ENCODE measurements around the gene NABP2. TPM values are rescaled to one million over a fixed set of nuclear protein-coding genes. Genes with fewer than 3 reads are reported as not detected.

Gene NABP2
- total RNA-seq, 2 experiments from 2014 or later, result 56.7 to 63.5 TPM

DNA sequence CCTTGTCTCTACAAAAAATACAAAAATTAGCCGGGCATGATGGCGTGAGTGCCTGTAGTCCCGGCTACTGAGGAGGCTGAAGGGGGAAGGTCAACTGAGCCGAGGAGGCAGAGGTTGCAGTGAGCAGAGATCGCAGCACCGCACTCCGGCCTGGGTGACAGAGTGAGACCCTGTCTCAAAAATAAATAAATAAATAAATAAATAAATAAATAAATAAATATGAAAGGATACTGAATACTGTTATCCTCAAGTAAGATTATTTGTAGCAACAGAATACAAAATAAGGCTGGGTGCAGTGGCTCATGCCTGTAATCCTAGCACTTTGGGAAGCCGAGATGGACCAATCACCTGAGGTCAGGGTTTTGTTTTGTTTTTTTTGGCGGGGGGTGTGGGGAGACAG, 4.3 kb upstream of the NABP2 start:
- Mint-ChIP-seq H3K4me1 (peaks cover 38% of the 10 kb centered on the region), H3K27me3 (no peaks in the 10 kb centered on the region), H3K36me3 (ENCODE audit: low read depth) (peaks cover 9% of the 10 kb centered on the region), H3K9me3 (no peaks in the 10 kb centered on the region), H3K27ac (no peak overlapping the region), H3K4me3 (peak overlapping the region; percentile 30)
- POLR2A ChIA-PET, result no interaction called here
- CTCF ChIA-PET, result interaction anchor here (0.7 to 4.0 kb wide), 4 partner anchors 14 to 92 kb away, joined by 3 to 39 read pairs (median 22); partner anchors contain the start of genes ANKRD52, ESYT1 and SMARCC2
- no peak for DNase-seq

DNA sequence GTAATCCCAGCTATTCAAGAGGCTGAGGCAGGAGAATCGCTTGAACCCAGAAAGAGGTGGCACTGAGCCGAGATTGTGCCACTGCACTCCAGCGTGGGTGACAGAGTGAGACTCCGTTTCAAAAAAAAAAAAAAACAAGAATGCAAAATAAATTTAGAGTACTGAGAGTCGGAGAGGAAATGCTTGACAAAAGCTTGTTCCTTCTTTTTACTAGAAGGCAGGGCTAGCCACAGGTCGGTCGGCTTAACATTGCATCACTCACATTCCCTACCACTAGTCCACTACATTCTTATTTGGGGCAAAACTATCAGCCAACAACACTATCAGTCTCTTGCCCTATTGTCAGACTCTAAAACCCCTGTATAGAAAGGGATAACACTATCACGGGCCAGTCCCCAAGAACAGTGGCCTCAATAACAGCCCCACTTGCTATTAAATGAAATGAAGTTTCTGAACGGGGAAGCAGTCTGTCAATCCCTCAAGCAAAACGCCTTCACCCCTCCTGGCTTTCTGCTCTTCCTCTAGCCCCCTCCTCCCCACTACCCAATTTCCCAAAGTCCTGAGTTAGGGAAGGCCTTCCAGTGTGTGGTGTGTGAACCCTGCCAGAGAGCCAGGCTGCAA, 3.4 kb upstream of the NABP2 start:
- peaks cover 3% of the 10 kb centered on the region for H3K36me3 Mint-ChIP-seq (ENCODE audit: low read depth)
- peaks cover 44% of the 10 kb centered on the region for H3K4me1 Mint-ChIP-seq
- H3K9me3 Mint-ChIP-seq, result no peaks in the 10 kb centered on the region
- H3K27ac Mint-ChIP-seq, result peak overlapping the region; percentile 93
- CTCF ChIA-PET, result interaction anchor here (0.6 to 4.0 kb wide), 11 partner anchors 10 to 101 kb away, joined by 3 to 39 read pairs (median 5); partner anchors contain the start of genes ANKRD52, ESYT1 and SMARCC2
- no peaks in the 10 kb centered on the region for H3K27me3 Mint-ChIP-seq
- DNase-seq, result no peak
- POLR2A ChIA-PET, result interaction anchor here (0.7 kb wide), 2 partner anchors 11 to 49 kb away, joined by 3 to 4 read pairs; no protein-coding TSS in a partner anchor
- H3K4me3 Mint-ChIP-seq, result peak overlapping the region; percentile 90

DNA sequence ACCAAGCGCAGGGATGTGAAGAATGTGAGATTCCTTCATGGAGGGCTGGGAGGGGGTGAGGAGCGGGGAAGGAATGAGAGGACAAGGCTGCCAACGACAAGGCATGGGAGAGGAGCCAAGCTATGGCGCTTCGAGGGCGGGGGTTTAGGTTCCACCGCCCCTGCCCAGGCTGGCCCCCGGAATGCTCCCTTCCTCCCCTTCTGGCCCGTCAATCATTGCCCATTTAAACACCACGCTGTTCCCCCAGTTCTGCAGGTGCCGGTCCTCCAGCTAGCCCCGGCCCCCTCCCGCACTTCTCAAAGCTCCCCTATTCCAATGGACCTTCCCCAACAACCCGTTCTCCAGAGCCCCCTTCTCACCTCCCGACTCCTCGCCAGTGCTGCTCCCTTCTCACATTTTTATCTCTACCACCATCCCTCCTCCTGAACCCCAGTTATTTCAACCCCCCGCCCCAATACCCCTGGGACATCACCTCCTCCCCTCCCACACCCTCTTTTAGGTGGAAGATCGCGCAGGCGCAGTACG, 2.8 kb upstream of the NABP2 start:
- H3K9me3 Mint-ChIP-seq, result no peaks in the 10 kb centered on the region
- H3K36me3 Mint-ChIP-seq (ENCODE audit: low read depth), result peaks cover 6% of the 10 kb centered on the region
- H3K4me3 Mint-ChIP-seq, result peak overlapping the region; percentile 90
- peaks cover 49% of the 10 kb centered on the region for H3K4me1 Mint-ChIP-seq
- POLR2A ChIA-PET, result interaction anchor here (0.5 to 1.2 kb wide), 6 partner anchors 12 to 274 kb away, joined by 3 to 8 read pairs (median 4); no protein-coding TSS in a partner anchor
- H3K27me3 Mint-ChIP-seq, result no peaks in the 10 kb centered on the region
- peak overlapping the region; percentile 93 for H3K27ac Mint-ChIP-seq
- no peak for DNase-seq
- CTCF ChIA-PET, result interaction anchor here (0.6 to 4.0 kb wide), 23 partner anchors 10 to 175 kb away, joined by 3 to 39 read pairs (median 4); partner anchors contain the start of genes ANKRD52, ESYT1, SMARCC2 and STAT2

DNA sequence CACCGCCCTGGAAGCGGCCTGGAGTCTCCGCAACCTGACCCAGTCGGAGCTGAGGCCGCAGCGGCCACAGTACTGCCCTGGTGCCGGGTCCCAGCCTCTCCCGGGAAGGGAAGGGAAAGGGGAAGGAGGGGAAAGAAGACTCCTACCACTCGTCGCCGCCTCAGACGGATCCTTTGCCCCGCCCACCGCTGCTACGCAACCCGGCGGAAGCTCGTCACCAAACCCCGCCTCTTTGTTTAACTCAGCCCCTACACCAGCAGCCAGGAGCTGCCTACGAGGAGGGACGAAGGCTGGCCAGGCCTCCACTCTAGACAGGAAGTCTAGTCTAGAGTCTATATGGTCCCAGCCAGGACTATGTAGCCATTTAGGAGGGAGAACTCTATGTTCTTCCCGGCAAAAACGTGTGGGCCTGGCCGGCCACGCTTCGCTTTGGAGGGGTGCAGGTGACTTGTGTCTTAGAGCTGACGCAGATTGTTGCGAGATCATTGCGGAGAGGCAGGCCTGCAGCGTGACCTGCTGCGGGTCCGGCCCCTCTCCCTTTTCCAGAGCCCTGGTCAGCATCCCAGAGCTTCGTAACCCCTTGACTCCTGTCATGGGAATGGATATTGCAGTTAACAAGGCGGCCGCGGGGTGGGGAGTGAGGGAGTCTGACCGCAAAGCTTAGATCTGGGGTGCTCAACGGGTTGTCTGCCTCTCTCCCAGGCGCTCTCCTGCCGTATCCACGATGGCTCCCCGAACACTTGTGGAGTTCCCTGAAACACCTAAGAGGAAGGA, 2.2 kb upstream of the NABP2 start, which contains the start of gene RNF41:
Gene RNF41, minus strand, starts transcription at position 166 of the 774 bp plus-strand sequence. CDS start 7,875 bp downstream, outside the sequence.
- ChIA-PET POLR2A (interaction anchor here (0.5 to 1.2 kb wide), 5 partner anchors 14 to 274 kb away, joined by 3 to 8 read pairs (median 4); no protein-coding TSS in a partner anchor), CTCF (interaction anchor here (0.6 to 4.0 kb wide), 25 partner anchors 9 to 373 kb away, joined by 3 to 39 read pairs (median 4); partner anchors contain the start of genes ANKRD52, COQ10A, ESYT1 and SMARCC2)
- H3K27me3 Mint-ChIP-seq, result no peaks in the 10 kb centered on the region
- DNase-seq, result peak; percentile 95
- H3K4me3 Mint-ChIP-seq, result peak within 1 kb of the TSS; percentile 90
- peak within 1 kb of the TSS; percentile 93 for H3K27ac Mint-ChIP-seq
- peaks cover 4% of the 10 kb centered on the region for H3K36me3 Mint-ChIP-seq (ENCODE audit: low read depth)
- H3K4me1 Mint-ChIP-seq, result peaks cover 49% of the 10 kb centered on the region
- H3K9me3 Mint-ChIP-seq, result no peaks in the 10 kb centered on the region

DNA sequence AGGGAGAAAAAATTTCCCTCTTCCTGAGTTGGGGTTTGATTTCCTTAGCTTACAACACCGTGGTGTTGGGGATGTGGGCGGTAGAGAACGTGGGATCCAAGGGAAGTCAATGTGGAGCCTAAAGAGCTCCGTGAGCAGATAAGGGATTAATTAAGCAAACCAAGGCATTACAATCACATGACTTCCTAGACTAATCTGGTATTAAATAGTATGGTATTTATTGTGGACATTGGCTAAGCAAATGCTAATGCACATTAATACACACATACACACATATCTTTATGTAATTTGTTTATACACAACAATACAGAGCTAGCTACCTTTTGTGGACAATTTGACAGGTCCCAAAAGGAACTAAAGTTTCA, 1.6 kb upstream of the NABP2 start:
- Mint-ChIP-seq H3K36me3 (ENCODE audit: low read depth) (peaks cover 6% of the 10 kb centered on the region), H3K4me1 (peaks cover 49% of the 10 kb centered on the region), H3K27ac (peak overlapping the region; percentile 93), H3K4me3 (peak overlapping the region; percentile 90), H3K27me3 (no peaks in the 10 kb centered on the region), H3K9me3 (no peaks in the 10 kb centered on the region)
- ChIA-PET POLR2A (interaction anchor here (1.2 kb wide), 1 partner anchor 15 kb away, joined by 4 read pairs; no protein-coding TSS in a partner anchor), CTCF (interaction anchor here (0.6 to 4.0 kb wide), 18 partner anchors 8 to 374 kb away, joined by 3 to 39 read pairs (median 4); partner anchors contain the start of genes COQ10A, ESYT1, SMARCC2 and STAT2)
- no peak for DNase-seq

DNA sequence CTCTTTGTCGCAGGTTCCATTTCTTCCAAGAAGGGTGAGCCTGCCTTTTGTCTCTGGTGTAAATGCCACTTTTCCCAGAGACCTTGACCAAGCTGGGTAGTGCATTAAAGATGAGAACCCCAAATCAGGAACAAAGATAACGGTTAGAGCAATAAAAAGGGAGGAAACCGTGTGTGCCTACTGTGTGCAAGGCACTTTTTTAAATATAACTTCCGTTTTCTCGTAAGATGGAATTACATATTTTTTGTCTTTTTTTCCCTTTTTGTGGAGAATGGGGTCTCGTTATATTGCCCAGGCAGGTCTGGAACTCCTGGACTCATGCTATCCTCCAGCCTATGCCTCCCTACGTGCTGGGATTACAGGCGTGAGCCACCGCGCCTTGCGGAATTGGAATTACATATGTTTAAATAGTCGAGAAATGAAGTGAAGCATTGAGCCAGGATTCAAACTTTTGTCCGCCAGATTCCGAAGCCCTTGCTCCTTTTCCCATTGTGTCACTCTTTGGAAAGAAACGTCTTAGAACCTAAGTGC, 506 bp upstream of the NABP2 start:
- H3K27ac Mint-ChIP-seq, result peak overlapping the region; percentile 93
- peaks cover 6% of the 10 kb centered on the region for H3K36me3 Mint-ChIP-seq (ENCODE audit: low read depth)
- ChIA-PET POLR2A (no interaction called here), CTCF (interaction anchor here (0.7 to 4.0 kb wide), 4 partner anchors 18 to 104 kb away, joined by 3 to 30 read pairs (median 6); no protein-coding TSS in a partner anchor)
- H3K27me3 Mint-ChIP-seq, result no peaks in the 10 kb centered on the region
- H3K4me3 Mint-ChIP-seq, result peak overlapping the region; percentile 90
- peaks cover 49% of the 10 kb centered on the region for H3K4me1 Mint-ChIP-seq
- DNase-seq, result no peak
- no peaks in the 10 kb centered on the region for H3K9me3 Mint-ChIP-seq

DNA sequence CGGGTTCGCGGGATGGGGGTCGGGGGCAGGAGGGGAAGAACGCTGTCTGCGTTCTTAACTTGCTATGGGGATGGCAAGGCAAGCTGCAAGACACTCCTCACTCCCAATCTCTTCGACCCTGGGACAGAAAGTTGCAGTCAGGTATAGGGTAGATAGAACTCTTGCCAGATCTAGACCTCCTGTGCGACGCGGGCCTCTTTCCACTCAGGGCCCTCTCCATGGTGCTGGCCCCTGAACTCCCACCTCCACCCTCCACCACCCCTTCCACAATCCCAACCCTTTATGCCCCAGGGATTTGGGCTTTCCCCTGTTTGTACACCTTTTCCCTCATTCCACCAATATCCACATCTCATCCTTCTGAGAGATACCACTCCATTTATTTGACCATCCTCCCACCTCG, 812 bp downstream of the NABP2 start:
- peaks cover 48% of the 10 kb centered on the region for H3K4me1 Mint-ChIP-seq
- peak overlapping the region; percentile 90 for H3K4me3 Mint-ChIP-seq
- peaks cover 6% of the 10 kb centered on the region for H3K36me3 Mint-ChIP-seq (ENCODE audit: low read depth)
- H3K27ac Mint-ChIP-seq, result peak overlapping the region; percentile 86
- no peaks in the 10 kb centered on the region for H3K9me3 Mint-ChIP-seq
- POLR2A ChIA-PET, result no interaction called here
- no peaks in the 10 kb centered on the region for H3K27me3 Mint-ChIP-seq
- CTCF ChIA-PET, result interaction anchor here (1.3 kb wide), 1 partner anchor 9 kb away, joined by 8 read pairs; no protein-coding TSS in a partner anchor
- DNase-seq, result no peak

DNA sequence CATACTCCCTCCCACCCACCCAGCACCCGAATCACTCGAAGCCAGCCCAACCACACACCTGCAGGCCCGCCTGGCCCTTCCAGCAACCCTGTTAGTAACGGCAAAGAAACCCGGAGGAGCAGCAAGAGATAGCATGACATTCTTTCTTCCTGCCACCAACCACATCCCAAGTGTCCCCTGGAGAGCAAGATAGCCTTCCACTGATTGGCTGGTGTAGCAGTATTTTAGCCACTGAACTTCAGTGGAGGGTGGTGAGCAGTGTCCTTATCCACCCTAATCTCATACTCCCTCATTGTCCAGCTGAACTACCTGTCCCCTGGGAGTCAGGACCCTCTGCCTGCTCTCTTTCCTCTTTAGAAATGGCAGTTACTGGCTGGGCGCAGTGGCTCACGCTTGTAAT, 4.9 kb downstream of the NABP2 start:
- H3K4me3 Mint-ChIP-seq, result no peak overlapping the region
- no peak for DNase-seq
- H3K9me3 Mint-ChIP-seq, result no peaks in the 10 kb centered on the region
- POLR2A ChIA-PET, result no interaction called here
- H3K4me1 Mint-ChIP-seq, result peaks cover 18% of the 10 kb centered on the region
- no peaks in the 10 kb centered on the region for H3K27me3 Mint-ChIP-seq
- H3K36me3 Mint-ChIP-seq (ENCODE audit: low read depth), result peaks cover 6% of the 10 kb centered on the region
- H3K27ac Mint-ChIP-seq, result peak overlapping the region; percentile 36
- CTCF ChIA-PET, result interaction anchor here (0.9 to 1.0 kb wide), 2 partner anchors 13 to 96 kb away, joined by 3 read pairs; no protein-coding TSS in a partner anchor

DNA sequence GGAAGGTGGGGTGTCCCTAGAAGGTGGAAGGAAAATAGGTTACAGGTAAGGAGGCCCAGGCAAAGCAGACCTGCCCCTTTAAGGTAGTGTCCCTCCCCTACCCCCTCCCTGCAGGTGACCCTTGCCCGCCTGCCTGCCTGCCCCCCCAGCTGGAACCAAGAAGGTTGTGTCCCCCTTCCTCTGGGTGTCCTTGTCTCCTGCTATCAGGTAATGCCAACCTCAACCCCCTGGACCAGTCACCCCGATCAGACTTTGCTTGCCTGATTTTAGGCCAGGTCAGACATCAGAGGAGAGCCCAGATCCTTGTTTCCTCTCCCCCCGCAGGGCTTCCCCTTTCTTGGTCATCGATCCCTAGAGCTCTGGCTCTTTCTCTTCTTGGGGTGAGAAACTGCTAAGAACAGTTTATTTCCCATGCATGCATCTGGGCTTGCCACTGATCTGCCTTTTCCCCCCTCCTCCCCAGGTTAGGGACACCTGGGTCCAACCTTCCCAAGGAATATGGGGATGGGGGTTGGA, 5.8 kb downstream of the NABP2 start, which contains the start of gene SLC39A5:
Gene SLC39A5, plus strand, starts transcription at position 136 of the 516 bp plus-strand sequence. CDS start 1,224 bp downstream, outside the sequence.
- POLR2A ChIA-PET, result no interaction called here
- CTCF ChIA-PET, result interaction anchor here (0.6 to 2.1 kb wide), 4 partner anchors 8 to 1307 kb away, joined by 3 to 10 read pairs (median 5); partner anchors contain the start of genes ANKRD52 and RNF41
- Mint-ChIP-seq H3K27ac (peak within 1 kb of the TSS; percentile 36), H3K9me3 (no peaks in the 10 kb centered on the region), H3K27me3 (no peaks in the 10 kb centered on the region), H3K4me3 (no peak within 1 kb of the TSS), H3K36me3 (ENCODE audit: low read depth) (peaks cover 6% of the 10 kb centered on the region), H3K4me1 (peaks cover 12% of the 10 kb centered on the region)
- DNase-seq, result no peak

DNA sequence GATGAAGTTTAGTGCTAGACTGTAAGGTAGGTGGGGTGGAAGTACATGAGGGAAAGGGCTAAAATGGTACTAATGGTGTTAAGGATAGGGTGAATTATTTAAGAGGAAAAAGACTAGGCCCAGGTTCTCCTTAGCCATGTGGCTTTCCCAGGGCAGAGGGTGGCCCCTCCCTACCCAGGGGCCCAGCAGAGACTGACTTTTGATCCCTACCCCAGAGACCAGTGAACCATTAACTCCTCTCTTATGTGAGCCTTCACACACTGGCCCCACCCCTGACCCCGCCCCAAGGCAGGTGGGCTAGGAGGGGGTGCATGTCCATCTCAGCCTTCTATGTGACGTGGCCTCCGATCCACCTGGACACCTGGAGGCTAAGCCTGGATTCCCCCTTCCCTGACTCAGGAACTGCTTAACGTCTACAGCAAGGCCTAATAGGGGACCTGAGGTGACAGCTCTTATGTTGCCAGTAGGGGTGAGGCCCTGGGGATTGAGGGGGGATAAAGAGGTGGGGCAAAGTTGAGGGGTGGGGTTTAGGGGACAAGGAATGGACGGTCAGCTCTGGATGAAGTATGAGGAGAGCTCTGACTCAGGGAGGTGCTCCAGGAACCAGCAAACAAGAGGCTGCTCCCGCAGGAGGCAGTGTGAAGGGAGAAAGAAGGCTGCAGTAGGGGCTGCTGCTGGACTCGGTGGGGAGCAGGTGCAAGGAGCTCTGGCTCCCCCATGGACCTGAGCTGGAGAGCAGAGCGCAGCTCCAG, 6.5 kb downstream of the NABP2 start:
- Mint-ChIP-seq H3K4me1 (peaks cover 6% of the 10 kb centered on the region), H3K36me3 (ENCODE audit: low read depth) (peaks cover 6% of the 10 kb centered on the region), H3K4me3 (no peak overlapping the region), H3K27ac (no peak overlapping the region), H3K27me3 (no peaks in the 10 kb centered on the region), H3K9me3 (no peaks in the 10 kb centered on the region)
- POLR2A ChIA-PET, result no interaction called here
- DNase-seq, result no peak
- CTCF ChIA-PET, result interaction anchor here (0.6 to 2.1 kb wide), 4 partner anchors 9 to 1307 kb away, joined by 3 to 10 read pairs (median 5); partner anchors contain the start of genes ANKRD52 and RNF41

DNA sequence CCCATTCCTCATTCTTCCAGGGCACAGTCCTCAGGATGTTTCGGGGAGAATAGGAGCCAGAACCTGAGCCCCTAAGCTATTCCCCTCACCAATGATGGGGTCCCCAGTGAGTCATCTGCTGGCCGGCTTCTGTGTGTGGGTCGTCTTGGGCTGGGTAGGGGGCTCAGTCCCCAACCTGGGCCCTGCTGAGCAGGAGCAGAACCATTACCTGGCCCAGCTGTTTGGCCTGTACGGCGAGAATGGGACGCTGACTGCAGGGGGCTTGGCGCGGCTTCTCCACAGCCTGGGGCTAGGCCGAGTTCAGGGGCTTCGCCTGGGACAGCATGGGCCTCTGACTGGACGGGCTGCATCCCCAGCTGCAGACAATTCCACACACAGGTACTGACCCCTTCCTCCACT, 7.0 kb downstream of the NABP2 start:
- no peaks in the 10 kb centered on the region for H3K27me3 Mint-ChIP-seq
- CTCF ChIA-PET, result interaction anchor here (0.8 to 2.1 kb wide), 3 partner anchors 9 to 231 kb away, joined by 6 to 10 read pairs (median 7); partner anchors contain the start of genes ANKRD52 and RNF41
- POLR2A ChIA-PET, result no interaction called here
- no peak overlapping the region for H3K4me3 Mint-ChIP-seq
- H3K9me3 Mint-ChIP-seq, result no peaks in the 10 kb centered on the region
- H3K27ac Mint-ChIP-seq, result no peak overlapping the region
- H3K4me1 Mint-ChIP-seq, result peaks cover 2% of the 10 kb centered on the region
- H3K36me3 Mint-ChIP-seq (ENCODE audit: low read depth), result peaks cover 4% of the 10 kb centered on the region
- no peak for DNase-seq
